ENCODE data around the gene APOC4. TPM values are rescaled to one million over a fixed set of nuclear protein-coding genes. Genes with fewer than 3 reads are reported as not detected.

APOC4 gene
- polyA plus RNA-seq, 1 donor (not counting 4 experiments of a cell fraction or from before 2014, with no cell fraction given): not detected

DNA sequence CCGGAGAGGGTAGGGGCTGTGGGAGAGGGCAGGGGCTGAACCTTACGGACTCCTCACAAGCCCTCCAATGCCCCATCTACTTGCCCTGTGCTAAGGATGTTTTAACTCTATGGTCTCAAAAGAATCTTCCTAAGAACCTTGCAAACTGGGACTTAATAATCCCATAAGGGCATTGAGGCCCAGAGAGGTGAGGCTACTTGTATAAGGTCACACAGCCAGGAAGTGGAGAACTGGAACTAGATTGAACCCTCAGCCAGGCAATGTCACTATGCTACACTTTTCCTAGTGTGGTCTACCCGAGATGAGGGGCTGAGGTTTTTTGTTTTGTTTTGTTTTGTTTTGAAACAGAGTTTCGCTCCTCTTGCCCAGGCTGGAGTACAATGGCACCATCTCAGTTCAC, 10.5 kb upstream of the APOC4 start:
- Histone ChIP-seq H3K9ac (ENCODE audit: control insufficient read depth, extremely low read depth, insufficient read depth, low read length) (no peak overlapping the region), H3K36me3 (ENCODE audit: control insufficient read depth in 2 of 2, extremely low read depth in 1 of 2, insufficient read depth in 2 of 2, low read length in 2 of 2) (no peaks in the 10 kb centered on the region), H3K9me3 (ENCODE audit: control insufficient read depth, low read depth, low read length) (no peaks in the 10 kb centered on the region), H3K27ac (ENCODE audit: control insufficient read depth, insufficient read depth, low read length) (no peak overlapping the region), H2AFZ (ENCODE audit: control insufficient read depth, low read length) (no peak overlapping the region), H4K20me1 (ENCODE audit: control insufficient read depth, extremely low read depth, insufficient read depth, low read length) (no peaks in the 10 kb centered on the region), H3K79me2 (ENCODE audit: control insufficient read depth, insufficient read depth, low read length) (no peaks in the 10 kb centered on the region), H3K4me3 (ENCODE audit: control insufficient read depth in 2 of 3, extremely low read depth in 1 of 3, insufficient read depth in 2 of 3, low read depth in 1 of 3, low read length in 3 of 3) (no peak overlapping the region), H3K9me1 (ENCODE audit: control insufficient read depth, extremely low read depth, insufficient read depth, low read length) (no peaks in the 10 kb centered on the region), H3K4me1 (ENCODE audit: control insufficient read depth, extremely low read depth, insufficient read depth, low read length) (peaks cover 4% of the 10 kb centered on the region), H3K27me3 (ENCODE audit: control insufficient read depth, extremely low read depth, insufficient read depth, low read length) (no peaks in the 10 kb centered on the region), H3K4me2 (ENCODE audit: control insufficient read depth, extremely low read depth, insufficient read depth, low read depth, low read length) (no peak overlapping the region)
- FAIRE-seq (no peak), DNase-seq (ENCODE audit: low read depth, low spot score) (no peak)
- dilution Hi-C loops (cut with MboI; ENCODE audit: extremely low pct_ligation_motif_present, low sequenced_read_pairs): no loop called here
- no peak for TF ChIP-seq EZH2 (IDR thresholded peaks at IDR 0.05; ENCODE audit: low read length)
- TF ChIP-seq, protein P1, sequence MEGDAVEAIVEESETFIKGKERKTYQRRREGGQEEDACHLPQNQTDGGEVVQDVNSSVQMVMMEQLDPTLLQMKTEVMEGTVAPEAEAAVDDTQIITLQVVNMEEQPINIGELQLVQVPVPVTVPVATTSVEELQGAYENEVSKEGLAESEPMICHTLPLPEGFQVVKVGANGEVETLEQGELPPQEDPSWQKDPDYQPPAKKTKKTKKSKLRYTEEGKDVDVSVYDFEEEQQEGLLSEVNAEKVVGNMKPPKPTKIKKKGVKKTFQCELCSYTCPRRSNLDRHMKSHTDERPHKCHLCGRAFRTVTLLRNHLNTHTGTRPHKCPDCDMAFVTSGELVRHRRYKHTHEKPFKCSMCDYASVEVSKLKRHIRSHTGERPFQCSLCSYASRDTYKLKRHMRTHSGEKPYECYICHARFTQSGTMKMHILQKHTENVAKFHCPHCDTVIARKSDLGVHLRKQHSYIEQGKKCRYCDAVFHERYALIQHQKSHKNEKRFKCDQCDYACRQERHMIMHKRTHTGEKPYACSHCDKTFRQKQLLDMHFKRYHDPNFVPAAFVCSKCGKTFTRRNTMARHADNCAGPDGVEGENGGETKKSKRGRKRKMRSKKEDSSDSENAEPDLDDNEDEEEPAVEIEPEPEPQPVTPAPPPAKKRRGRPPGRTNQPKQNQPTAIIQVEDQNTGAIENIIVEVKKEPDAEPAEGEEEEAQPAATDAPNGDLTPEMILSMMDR (optimal IDR thresholded peaks at IDR 0.05 in 1 of 3, IDR thresholded peaks at IDR 0.05 in 1 of 3, conservative IDR thresholded peaks at IDR 0.05 in 1 of 3; ENCODE audit: extremely low read depth in 1 of 3, insufficient read depth in 2 of 3, low read length in 3 of 3): no peak

DNA sequence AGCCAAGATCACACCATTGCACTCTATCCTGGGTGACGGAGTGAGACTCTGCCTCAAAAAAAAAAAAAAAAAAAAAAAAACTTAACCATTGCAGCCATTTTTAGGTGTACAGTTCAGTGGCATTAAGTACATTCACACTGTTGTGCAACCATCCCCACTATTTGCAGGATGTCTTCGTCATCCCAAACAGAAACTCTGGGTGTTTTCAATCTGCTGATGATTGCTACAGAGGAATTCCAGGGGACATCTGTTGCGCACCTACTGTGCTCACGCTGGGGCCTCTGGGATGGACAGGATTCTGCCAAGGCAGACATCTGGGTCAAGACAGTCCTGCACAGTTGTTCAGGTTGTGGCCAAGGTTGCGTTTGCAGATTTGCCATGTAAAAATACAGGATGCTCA, 2.4 kb upstream of the APOC4 start:
- no peak overlapping the region for H3K9ac ChIP-seq (ENCODE audit: control insufficient read depth, extremely low read depth, insufficient read depth, low read length)
- no peaks in the 10 kb centered on the region for H3K9me1 ChIP-seq (ENCODE audit: control insufficient read depth, extremely low read depth, insufficient read depth, low read length)
- no peak overlapping the region for H2AFZ ChIP-seq (ENCODE audit: control insufficient read depth, low read length)
- FAIRE-seq: no peak
- no peaks in the 10 kb centered on the region for H3K79me2 ChIP-seq (ENCODE audit: control insufficient read depth, insufficient read depth, low read length)
- H3K27ac ChIP-seq (ENCODE audit: control insufficient read depth, insufficient read depth, low read length): no peak overlapping the region
- no peak for DNase-seq (ENCODE audit: low read depth, low spot score)
- H3K4me2 ChIP-seq (ENCODE audit: control insufficient read depth, extremely low read depth, insufficient read depth, low read depth, low read length): no peak overlapping the region
- H3K36me3 ChIP-seq (ENCODE audit: control insufficient read depth in 2 of 2, extremely low read depth in 1 of 2, insufficient read depth in 2 of 2, low read length in 2 of 2): no peaks in the 10 kb centered on the region
- no peaks in the 10 kb centered on the region for H4K20me1 ChIP-seq (ENCODE audit: control insufficient read depth, extremely low read depth, insufficient read depth, low read length)
- no peaks in the 10 kb centered on the region for H3K9me3 ChIP-seq (ENCODE audit: control insufficient read depth, low read depth, low read length)
- dilution Hi-C loops (cut with MboI; ENCODE audit: extremely low pct_ligation_motif_present, low sequenced_read_pairs): no loop called here
- TF ChIP-seq, protein P1 (optimal IDR thresholded peaks at IDR 0.05 in 1 of 3, IDR thresholded peaks at IDR 0.05 in 1 of 3, conservative IDR thresholded peaks at IDR 0.05 in 1 of 3; ENCODE audit: extremely low read depth in 1 of 3, insufficient read depth in 2 of 3, low read length in 3 of 3): no peak
- TF ChIP-seq EZH2 (IDR thresholded peaks at IDR 0.05; ENCODE audit: low read length): no peak
- no peak overlapping the region for H3K4me3 ChIP-seq (ENCODE audit: control insufficient read depth in 2 of 3, extremely low read depth in 1 of 3, insufficient read depth in 2 of 3, low read depth in 1 of 3, low read length in 3 of 3)
- H3K4me1 ChIP-seq (ENCODE audit: control insufficient read depth, extremely low read depth, insufficient read depth, low read length): no peaks in the 10 kb centered on the region
- H3K27me3 ChIP-seq (ENCODE audit: control insufficient read depth, extremely low read depth, insufficient read depth, low read length): no peaks in the 10 kb centered on the region

Data from keratinocyte (primary cell).